HG03135 (cell line): ENCODE results near the gene JMJD7.

Source experiments
- ATAC-seq: cut with Tn5 transposase; IDR thresholded peaks from one replicate; pipeline ENCODE4 v1.9.1; 2021; ENCODE audit warnings: mild to moderate bottlenecking, moderate library complexity; ENCODE audit not compliant: unreplicated experiment

Gene JMJD7

DNA sequence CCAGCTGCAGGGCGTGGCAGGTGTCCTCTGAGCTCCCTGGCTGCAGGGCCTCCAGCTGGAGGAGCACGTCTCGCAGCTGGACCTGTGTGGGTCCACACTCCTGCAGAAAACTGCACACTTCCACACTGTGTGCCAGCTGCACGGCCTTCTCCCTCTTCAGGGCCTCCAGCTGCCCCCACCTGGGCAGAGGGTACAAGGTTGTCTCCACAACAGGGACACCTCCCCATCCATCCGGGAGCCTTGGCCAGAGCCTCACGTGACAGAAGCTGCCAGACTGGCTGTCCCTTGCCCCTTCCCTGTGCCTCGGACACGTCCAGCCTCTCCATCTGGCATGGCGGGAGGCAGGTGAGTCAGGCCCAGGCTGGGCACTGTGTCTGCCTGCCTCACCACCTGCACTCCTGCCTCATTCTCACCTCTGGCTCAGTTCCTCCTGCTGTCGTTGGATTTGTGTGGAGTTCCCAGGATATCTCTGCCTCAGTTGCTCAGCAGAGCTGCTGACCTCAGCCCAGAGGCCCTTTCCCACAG lies 51.5 kb downstream of the JMJD7 start:
- no peak for ATAC-seq

DNA sequence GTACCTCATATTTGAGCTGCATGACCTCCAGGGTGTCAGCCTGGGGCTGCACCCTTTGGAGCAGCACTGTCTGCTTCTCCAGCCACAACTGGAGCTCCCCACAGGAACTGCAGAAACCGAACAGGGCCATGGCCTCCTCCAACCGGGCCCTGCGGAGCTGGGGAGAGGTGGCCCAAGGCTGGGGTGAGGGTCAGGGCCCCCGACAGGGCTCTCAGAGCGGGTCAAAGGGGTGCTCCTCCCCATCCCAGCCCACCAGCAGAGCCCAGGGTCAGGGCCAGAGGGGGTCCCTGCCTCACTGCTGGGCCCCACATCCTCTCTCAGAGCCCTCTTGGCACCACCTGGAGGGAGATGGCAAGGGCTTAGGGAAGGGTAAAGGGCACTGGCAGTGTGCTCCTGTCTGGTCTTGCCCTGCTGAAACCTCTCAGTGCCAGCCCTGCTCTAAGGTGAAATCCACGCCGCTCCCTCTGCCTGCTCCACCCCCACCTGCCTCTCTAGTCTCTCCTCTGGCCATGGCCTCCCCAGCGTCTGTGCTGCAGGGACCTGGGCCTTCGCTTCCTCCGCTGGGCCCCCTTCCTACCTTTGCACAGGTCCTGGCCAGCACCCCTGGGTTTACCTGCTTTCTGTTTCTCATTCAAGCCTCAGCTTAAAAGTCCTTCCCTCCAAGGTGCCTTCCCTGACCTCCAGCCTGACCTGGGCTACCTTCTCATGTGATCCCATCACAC lies 52.4 kb downstream of the JMJD7 start:
- ATAC-seq, result no peak

GRCh38 chr15:41881086-41881485 lies 53.2 kb downstream of the JMJD7 start:
- no peak for ATAC-seq

DNA sequence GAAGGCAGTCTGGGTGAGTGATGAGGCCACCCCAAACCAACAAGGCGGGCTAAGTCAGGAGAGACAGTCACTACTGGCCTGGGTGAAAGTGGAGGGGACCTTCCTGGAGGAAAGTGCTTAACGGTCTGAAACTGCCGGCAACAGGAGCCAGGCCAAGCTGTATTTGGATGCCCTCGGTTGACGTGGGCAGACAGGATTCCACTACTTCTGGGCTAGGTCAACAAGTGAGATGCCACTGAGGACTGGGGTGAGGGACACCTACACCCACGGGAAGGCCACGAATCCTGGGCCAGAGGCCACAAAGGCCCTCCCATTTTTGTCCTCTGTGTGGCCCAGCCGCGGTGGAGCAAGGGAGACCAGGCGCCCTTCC lies 53.6 kb downstream of the JMJD7 start:
- ATAC-seq, result no peak

- no peak for ATAC-seq
Measured at GRCh38 chr15:41881920-41882688, 54.2 kb downstream of the JMJD7 start.

DNA sequence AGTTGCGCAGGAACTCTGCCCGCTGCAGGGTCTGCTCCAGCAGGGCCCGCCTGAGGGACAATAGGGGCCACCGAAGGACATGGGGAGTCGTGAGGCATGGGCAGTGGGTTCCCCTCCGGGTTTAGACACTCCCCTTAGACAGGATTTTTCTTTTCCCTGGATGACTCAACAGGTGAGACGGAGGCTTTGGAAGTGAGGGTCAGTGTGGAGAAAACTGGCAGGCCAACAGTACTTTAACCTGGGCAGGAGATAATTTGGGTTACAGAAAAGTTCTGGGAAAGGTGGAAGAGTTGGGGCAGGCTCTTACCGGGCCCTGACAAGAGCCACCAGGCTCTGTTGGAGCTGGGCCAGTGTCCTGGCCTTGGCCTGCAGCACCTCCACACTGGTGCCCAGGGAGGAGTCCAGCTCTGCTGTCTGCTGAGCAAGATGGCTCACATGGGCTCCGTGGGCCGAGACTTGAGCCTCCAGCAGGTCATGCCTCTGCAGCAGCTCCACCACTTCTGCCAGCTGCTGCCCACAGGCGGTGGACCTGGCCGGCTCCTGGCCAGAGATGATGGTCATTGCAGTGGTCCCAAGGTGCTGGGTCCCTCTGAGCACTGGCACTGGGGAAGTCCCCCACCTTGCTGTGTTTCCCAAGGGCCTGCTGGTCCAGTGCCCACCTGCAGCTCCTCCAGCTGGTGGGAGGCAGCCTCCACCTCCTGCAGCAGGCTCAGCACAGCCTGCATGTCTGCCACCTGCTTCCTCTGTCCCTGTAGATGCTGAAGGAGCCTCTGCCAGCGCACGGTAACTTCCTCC lies 55.0 kb downstream of the JMJD7 start:
- ATAC-seq, result no peak

DNA sequence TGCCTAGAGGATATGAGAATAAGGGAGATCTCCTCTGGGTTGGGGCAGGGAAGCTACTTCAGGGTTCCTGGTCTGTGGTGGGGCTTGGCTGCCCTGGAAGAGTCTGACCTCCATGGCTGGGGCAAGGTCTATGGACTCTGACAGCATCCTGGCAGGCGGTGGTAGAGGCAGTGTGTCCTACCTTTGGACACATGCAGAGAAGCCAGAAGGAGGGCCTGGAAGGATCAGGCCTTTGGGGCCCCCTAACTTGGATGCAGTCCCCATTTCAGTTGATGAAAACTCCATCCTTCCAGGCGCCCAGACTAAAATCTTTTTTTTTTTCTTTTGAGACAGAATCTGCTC lies 55.6 kb downstream of the JMJD7 start:
- no peak for ATAC-seq

DNA sequence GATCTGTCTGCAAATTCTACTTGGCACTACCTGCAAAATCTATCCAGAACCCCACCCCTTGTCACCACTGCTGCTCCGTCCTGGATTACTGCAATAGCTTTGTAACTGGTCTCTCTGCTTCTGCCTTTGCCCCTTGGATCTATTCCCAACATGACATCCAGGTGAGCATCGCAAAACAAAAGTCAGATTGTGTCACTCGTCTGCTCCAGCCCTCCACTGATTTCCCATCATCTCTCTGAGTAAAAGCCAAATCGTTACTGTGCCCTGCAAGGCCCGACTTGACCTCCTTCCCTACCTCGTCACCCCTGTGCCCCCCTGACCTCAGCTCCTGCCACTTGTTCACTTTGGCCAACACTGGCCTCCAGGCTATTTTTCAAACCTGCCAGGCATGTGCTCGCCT lies 56.6 kb downstream of the JMJD7 start:
- no peak for ATAC-seq

GRCh38 chr15:41885321-41885720 lies 57.4 kb downstream of the JMJD7 start:
- no peak for ATAC-seq

- ATAC-seq, result no peak
Measured at GRCh38 chr15:41885841-41886240, 57.9 kb downstream of the JMJD7 start.

GRCh38 chr15:41886741-41887140 lies 58.8 kb downstream of the JMJD7 start:
- ATAC-seq, result no peak

DNA sequence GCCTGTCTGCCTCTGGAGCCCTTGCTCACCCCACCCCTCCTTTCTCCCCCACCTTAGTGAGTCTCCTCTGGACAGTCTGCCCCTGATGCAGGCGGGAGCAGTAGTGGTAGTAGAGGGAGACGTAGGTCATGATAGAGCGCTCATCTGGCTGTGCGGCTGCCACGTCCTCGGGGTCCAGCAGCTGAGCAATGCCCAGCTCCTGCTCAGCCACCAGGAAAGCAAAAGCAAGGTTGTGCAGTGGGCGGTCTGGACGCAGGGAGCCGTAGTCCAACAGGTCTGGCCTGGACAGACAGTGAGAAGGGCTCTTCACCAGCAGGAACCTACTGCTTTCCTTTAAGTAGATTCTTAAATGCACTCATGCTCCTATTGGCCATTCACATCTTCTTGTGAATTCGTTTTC lies 59.3 kb downstream of the JMJD7 start:
- ATAC-seq, result no peak
